ENCODE results near the gene PIP4K2A. TPM values are rescaled to one million over a fixed set of nuclear protein-coding genes. Genes with fewer than 3 reads are reported as not detected.

Gene PIP4K2A
- total RNA-seq, 1 experiment from 2014 or later, result 24.2 TPM

DNA sequence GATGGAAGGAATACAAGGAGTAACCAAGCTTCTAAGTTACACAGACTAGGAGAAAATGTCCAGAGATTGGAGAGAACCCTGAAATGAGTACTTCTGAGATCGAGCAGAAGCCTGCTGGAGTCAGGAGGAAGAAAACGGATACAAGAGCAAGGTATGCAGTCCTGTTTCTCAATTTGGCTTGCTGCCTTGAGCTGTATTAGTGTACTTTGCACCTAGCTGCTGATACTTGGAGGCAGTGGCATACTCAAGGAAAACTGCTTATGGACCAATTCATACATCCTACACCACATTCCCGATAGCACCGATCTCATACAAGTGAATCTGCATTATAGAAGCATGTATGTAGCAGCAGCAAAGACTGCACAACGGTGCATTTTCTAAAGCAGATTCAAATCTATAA lies 14.4 kb downstream of the PIP4K2A start:
- Mint-ChIP-seq H3K4me3 (ENCODE audit: low read depth, unreplicated experiment) (no peak overlapping the region), H3K4me1 (ENCODE audit: low read depth, unreplicated experiment) (peaks cover 30% of the 10 kb centered on the region), H3K36me3 (ENCODE audit: insufficient read depth, unreplicated experiment) (no peaks in the 10 kb centered on the region), H3K9me3 (ENCODE audit: low read depth, unreplicated experiment) (no peaks in the 10 kb centered on the region), H3K27me3 (ENCODE audit: unreplicated experiment) (no peaks in the 10 kb centered on the region), H3K27ac (ENCODE audit: unreplicated experiment) (no peak overlapping the region)
- intact Hi-C loops (cut with micrococcal nuclease; ENCODE audit: unreplicated experiment), result loop anchor here (5.0 kb wide), 1 partner anchor 43 kb away; no protein-coding TSS in a partner anchor
- BruUV-seq (replicated peaks), result no TSS peak
- CTCF ChIA-PET, result interaction anchor here (0.6 kb wide), 1 partner anchor 9 kb away, joined by 3 read pairs; no protein-coding TSS in a partner anchor
- no peak for TF ChIP-seq CTCF (IDR thresholded peaks at IDR 0.05; ENCODE audit: unreplicated experiment)
- DNase-seq, result peak; percentile 34

- Mint-ChIP-seq H3K4me3 (ENCODE audit: low read depth, unreplicated experiment) (no peak overlapping the region), H3K36me3 (ENCODE audit: insufficient read depth, unreplicated experiment) (no peaks in the 10 kb centered on the region), H3K4me1 (ENCODE audit: low read depth, unreplicated experiment) (peaks cover 30% of the 10 kb centered on the region), H3K9me3 (ENCODE audit: low read depth, unreplicated experiment) (no peaks in the 10 kb centered on the region), H3K27me3 (ENCODE audit: unreplicated experiment) (no peaks in the 10 kb centered on the region), H3K27ac (ENCODE audit: unreplicated experiment) (no peak overlapping the region)
- intact Hi-C loops (cut with micrococcal nuclease; ENCODE audit: unreplicated experiment), result no loop called here
- BruUV-seq (replicated peaks), result no TSS peak
- TF ChIP-seq CTCF (IDR thresholded peaks at IDR 0.05; ENCODE audit: unreplicated experiment), result no peak
- CTCF ChIA-PET, result interaction anchor here (0.9 kb wide), 1 partner anchor 37 kb away, joined by 3 read pairs; no protein-coding TSS in a partner anchor
- DNase-seq, result no peak
Measured at GRCh38 chr10:22698941-22699440, 15.4 kb downstream of the PIP4K2A start.

- CTCF ChIA-PET, result no interaction called here
- H3K4me1 Mint-ChIP-seq (ENCODE audit: low read depth, unreplicated experiment), result peaks cover 39% of the 10 kb centered on the region
- no peaks in the 10 kb centered on the region for H3K27me3 Mint-ChIP-seq (ENCODE audit: unreplicated experiment)
- BruUV-seq (replicated peaks), result no TSS peak
- DNase-seq, result no peak
- no peak overlapping the region for H3K4me3 Mint-ChIP-seq (ENCODE audit: low read depth, unreplicated experiment)
- H3K9me3 Mint-ChIP-seq (ENCODE audit: low read depth, unreplicated experiment), result no peaks in the 10 kb centered on the region
- intact Hi-C loops (cut with micrococcal nuclease; ENCODE audit: unreplicated experiment), result no loop called here
- H3K36me3 Mint-ChIP-seq (ENCODE audit: insufficient read depth, unreplicated experiment), result no peaks in the 10 kb centered on the region
- H3K27ac Mint-ChIP-seq (ENCODE audit: unreplicated experiment), result no peak overlapping the region
- no peak for TF ChIP-seq CTCF (IDR thresholded peaks at IDR 0.05; ENCODE audit: unreplicated experiment)
Measured at GRCh38 chr10:22697800-22698199, 16.6 kb downstream of the PIP4K2A start.

- TF ChIP-seq CTCF (IDR thresholded peaks at IDR 0.05; ENCODE audit: unreplicated experiment), result no peak
- BruUV-seq (replicated peaks), result no TSS peak
- Mint-ChIP-seq H3K4me1 (ENCODE audit: low read depth, unreplicated experiment) (peaks cover 39% of the 10 kb centered on the region), H3K27me3 (ENCODE audit: unreplicated experiment) (no peaks in the 10 kb centered on the region), H3K9me3 (ENCODE audit: low read depth, unreplicated experiment) (no peaks in the 10 kb centered on the region), H3K27ac (ENCODE audit: unreplicated experiment) (no peak overlapping the region), H3K4me3 (ENCODE audit: low read depth, unreplicated experiment) (no peak overlapping the region), H3K36me3 (ENCODE audit: insufficient read depth, unreplicated experiment) (no peaks in the 10 kb centered on the region)
- intact Hi-C loops (cut with micrococcal nuclease; ENCODE audit: unreplicated experiment), result no loop called here
- CTCF ChIA-PET, result interaction anchor here (0.6 to 1.1 kb wide), 2 partner anchors 11 to 395 kb away, joined by 3 to 15 read pairs; no protein-coding TSS in a partner anchor
- DNase-seq, result no peak
Measured at GRCh38 chr10:22697101-22697500, 17.3 kb downstream of the PIP4K2A start.

Data from Calu3 (cell line).